ENCODE measurements around the gene RBM47. TPM values are rescaled to one million over a fixed set of nuclear protein-coding genes. Genes with fewer than 3 reads are reported as not detected.

RBM47 gene
- polyA plus RNA-seq, 1 experiment = 0.62 TPM

GRCh38 chr4:40377512-40378365 is 251.9 kb downstream of the RBM47 start:
- Histone ChIP-seq H3K9me3 (ENCODE audit: control insufficient read depth, insufficient read depth, low read length) (no peaks in the 10 kb centered on the region), H3K27ac (ENCODE audit: low read depth, low read length) (no peak overlapping the region), H3K27me3 (ENCODE audit: control insufficient read depth, insufficient read depth, low read length) (no peaks in the 10 kb centered on the region), H3K4me3 (ENCODE audit: low read depth, low read length) (no peak overlapping the region)
- ChIA-PET POLR2A (no interaction called here), CTCF (no interaction called here)
- no peak for DNase-seq (ENCODE audit: low read depth, low spot score)
- TF ChIP-seq, protein P1, sequence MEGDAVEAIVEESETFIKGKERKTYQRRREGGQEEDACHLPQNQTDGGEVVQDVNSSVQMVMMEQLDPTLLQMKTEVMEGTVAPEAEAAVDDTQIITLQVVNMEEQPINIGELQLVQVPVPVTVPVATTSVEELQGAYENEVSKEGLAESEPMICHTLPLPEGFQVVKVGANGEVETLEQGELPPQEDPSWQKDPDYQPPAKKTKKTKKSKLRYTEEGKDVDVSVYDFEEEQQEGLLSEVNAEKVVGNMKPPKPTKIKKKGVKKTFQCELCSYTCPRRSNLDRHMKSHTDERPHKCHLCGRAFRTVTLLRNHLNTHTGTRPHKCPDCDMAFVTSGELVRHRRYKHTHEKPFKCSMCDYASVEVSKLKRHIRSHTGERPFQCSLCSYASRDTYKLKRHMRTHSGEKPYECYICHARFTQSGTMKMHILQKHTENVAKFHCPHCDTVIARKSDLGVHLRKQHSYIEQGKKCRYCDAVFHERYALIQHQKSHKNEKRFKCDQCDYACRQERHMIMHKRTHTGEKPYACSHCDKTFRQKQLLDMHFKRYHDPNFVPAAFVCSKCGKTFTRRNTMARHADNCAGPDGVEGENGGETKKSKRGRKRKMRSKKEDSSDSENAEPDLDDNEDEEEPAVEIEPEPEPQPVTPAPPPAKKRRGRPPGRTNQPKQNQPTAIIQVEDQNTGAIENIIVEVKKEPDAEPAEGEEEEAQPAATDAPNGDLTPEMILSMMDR (IDR thresholded peaks at IDR 0.05; ENCODE audit: low read depth, low read length) = no peak

- Histone ChIP-seq H3K4me3 (ENCODE audit: low read depth, low read length) (no peak overlapping the region), H3K27me3 (ENCODE audit: control insufficient read depth, insufficient read depth, low read length) (no peaks in the 10 kb centered on the region), H3K9me3 (ENCODE audit: control insufficient read depth, insufficient read depth, low read length) (no peaks in the 10 kb centered on the region), H3K27ac (ENCODE audit: low read depth, low read length) (no peak overlapping the region)
- TF ChIP-seq, protein P1 (IDR thresholded peaks at IDR 0.05; ENCODE audit: low read depth, low read length) = no peak
- ChIA-PET POLR2A (no interaction called here), CTCF (no interaction called here)
- no peak for DNase-seq (ENCODE audit: low read depth, low spot score)
These were observed 254.0 kb downstream of the RBM47 start for GRCh38 chr4:40375620-40376019.

DNA sequence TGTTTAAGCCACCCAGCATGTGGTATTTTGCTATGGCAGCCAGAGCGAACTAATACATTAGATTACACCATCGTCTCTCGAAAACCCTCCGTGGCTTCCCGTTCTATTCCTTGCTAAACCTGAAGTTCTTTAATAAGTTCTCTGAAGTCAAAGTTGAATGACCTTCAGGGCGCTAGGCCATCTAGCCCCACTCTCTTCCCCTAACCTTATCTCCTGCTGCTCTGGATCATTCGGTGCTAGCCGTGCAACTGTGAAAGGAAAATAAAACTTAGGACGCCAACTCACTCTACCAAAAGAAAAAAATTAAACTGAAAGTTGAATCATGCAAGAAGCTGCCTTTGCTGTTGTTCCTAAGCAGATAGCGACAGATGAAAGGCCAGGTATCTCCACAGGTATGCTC is 254.6 kb downstream of the RBM47 start:
- CTCF ChIA-PET = no interaction called here
- H3K9me3 ChIP-seq (ENCODE audit: control insufficient read depth, insufficient read depth, low read length) = no peaks in the 10 kb centered on the region
- DNase-seq (ENCODE audit: low read depth, low spot score) = no peak
- H3K4me3 ChIP-seq (ENCODE audit: low read depth, low read length) = no peak overlapping the region
- TF ChIP-seq, protein P1 (IDR thresholded peaks at IDR 0.05; ENCODE audit: low read depth, low read length) = no peak
- POLR2A ChIA-PET = no interaction called here
- H3K27ac ChIP-seq (ENCODE audit: low read depth, low read length) = no peak overlapping the region
- H3K27me3 ChIP-seq (ENCODE audit: control insufficient read depth, insufficient read depth, low read length) = no peaks in the 10 kb centered on the region

DNA sequence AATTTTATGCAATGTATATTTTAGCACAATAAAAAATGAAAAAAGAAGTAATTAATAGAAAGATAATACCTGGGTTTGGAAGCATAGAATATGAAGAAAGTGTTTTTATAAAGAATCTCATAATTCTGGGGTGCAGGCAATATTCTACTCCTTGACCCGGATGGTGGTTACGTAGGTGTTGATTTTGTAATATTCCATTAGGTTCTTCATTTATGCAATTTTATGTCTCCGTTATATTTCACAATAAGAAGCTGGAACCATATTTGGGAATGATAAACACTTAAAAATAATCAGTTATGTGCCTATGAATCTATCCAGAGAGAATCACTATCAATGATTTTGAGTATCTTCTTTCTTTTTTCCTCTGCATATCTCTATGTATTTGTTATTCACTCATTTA is 256.0 kb downstream of the RBM47 start:
- CTCF ChIA-PET = interaction anchor here (0.9 kb wide), 1 partner anchor 436 kb away, joined by 3 read pairs; no protein-coding TSS in a partner anchor
- Histone ChIP-seq H3K27ac (ENCODE audit: low read depth, low read length) (no peak overlapping the region), H3K9me3 (ENCODE audit: control insufficient read depth, insufficient read depth, low read length) (no peaks in the 10 kb centered on the region), H3K27me3 (ENCODE audit: control insufficient read depth, insufficient read depth, low read length) (peaks cover 5% of the 10 kb centered on the region), H3K4me3 (ENCODE audit: low read depth, low read length) (no peak overlapping the region)
- TF ChIP-seq, protein P1 (IDR thresholded peaks at IDR 0.05; ENCODE audit: low read depth, low read length) = no peak
- POLR2A ChIA-PET = no interaction called here
- DNase-seq (ENCODE audit: low read depth, low spot score) = no peak

Small RNA genes within 50 kb of the gene (small RNA-seq; reads per million reads assigned to genes)
- gene AC098869.1 (ENCODE audit: insufficient read length, low read depth) (not detected), gene MIR4802 (ENCODE audit: insufficient read length, low read depth) (not detected), gene RNU7-74P (ENCODE audit: insufficient read length, low read depth) (not detected)

Other genes with a start within 250 kb of the RBM47 start
- gene NSUN7, start 120.1 kb upstream of the RBM47 start, polyA plus RNA-seq (2011; rRNA removed) = 0.11 and 0.12 TPM in 2 replicates